Rectal smooth muscle tissue (tissue), 1 donor: ENCODE measurements around the gene ZFAND4.
A peak's percentile ranks its signal among the peaks of the same experiment; 100 is the strongest.
"Not testable (repeated sequence)": the region's sequence is repeated elsewhere in the genome, so short reads cannot be mapped to it uniquely, and the experiment has no call there.

ENCODE experiments used
- H3K27ac ChIP-seq: one replicate; pipeline ENCODE4 v1.7.0; 2013; ENCODE audit warnings: low read depth, low read length, inconsistent platforms
- H3K27me3 ChIP-seq: one replicate; pipeline ENCODE4 v1.7.0; 2013; ENCODE audit warnings: low read length; ENCODE audit not compliant: control insufficient read depth, insufficient read depth
- H3K36me3 ChIP-seq: one replicate; pipeline ENCODE4 v1.7.0; 2013; ENCODE audit warnings: low read length; ENCODE audit not compliant: control insufficient read depth, insufficient read depth
- H3K4me1 ChIP-seq: one replicate; pipeline ENCODE4 v1.7.0; 2013; ENCODE audit warnings: low read length; ENCODE audit not compliant: control insufficient read depth, insufficient read depth
- H3K4me3 ChIP-seq: one replicate; pipeline ENCODE4 v1.7.0; 2013; ENCODE audit warnings: low read length
- H3K9ac ChIP-seq: one replicate; pipeline ENCODE4 v1.7.0; 2013; ENCODE audit warnings: low read length

The ZFAND4 gene

GRCh38 chr10:45672181-45673073, at the start of gene ZFAND4:
ZFAND4 (minus strand) TSS chr10:45672772; CDS start chr10:45663725, 9,047 bp downstream.
- peak within 1 kb of the TSS; percentile 78 for H3K9ac ChIP-seq
- H3K4me3 ChIP-seq, result peak within 1 kb of the TSS; percentile 96
- H3K27me3 ChIP-seq, result no peaks in the 10 kb centered on the region
- H3K4me1 ChIP-seq, result no peaks in the 10 kb centered on the region
- no peaks in the 10 kb centered on the region for H3K36me3 ChIP-seq
- peak within 1 kb of the TSS; percentile 82 for H3K27ac ChIP-seq

DNA sequence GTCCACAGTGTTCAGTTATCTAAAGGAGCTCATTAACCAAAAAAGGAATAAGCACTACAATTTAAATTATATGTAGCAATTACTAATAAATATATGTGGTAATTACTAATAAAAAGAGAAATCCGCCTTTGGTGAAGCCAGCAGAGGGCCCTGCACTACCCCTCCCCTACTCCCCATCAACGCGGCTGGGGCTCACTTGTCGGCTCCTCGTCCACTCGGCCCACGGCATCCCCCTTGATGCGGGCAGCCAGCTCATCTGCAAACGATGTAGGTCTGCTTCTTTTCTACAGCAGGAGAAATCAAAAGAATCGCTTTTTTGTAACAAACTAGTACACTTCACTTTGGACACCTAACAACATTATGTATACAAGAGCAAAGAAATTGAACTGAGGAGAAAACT, 48.9 kb upstream of the ZFAND4 start:
- not testable (repeated sequence) for H3K27ac ChIP-seq, H3K36me3 ChIP-seq, H3K4me3 ChIP-seq, H3K9ac ChIP-seq, H3K4me1 ChIP-seq, H3K27me3 ChIP-seq

GRCh38 chr10:45717642-45718041, 45.1 kb upstream of the ZFAND4 start:
- H3K4me3 ChIP-seq, H3K9ac ChIP-seq, H3K27ac ChIP-seq, H3K36me3 ChIP-seq, H3K27me3 ChIP-seq, H3K4me1 ChIP-seq: not testable (repeated sequence)

- not testable (repeated sequence) for H3K4me1 ChIP-seq, H3K9ac ChIP-seq, H3K27ac ChIP-seq, H3K27me3 ChIP-seq, H3K4me3 ChIP-seq, H3K36me3 ChIP-seq
Observed at GRCh38 chr10:45717053-45717452, 44.5 kb upstream of the ZFAND4 start.

GRCh38 chr10:45711223-45711622, 38.7 kb upstream of the ZFAND4 start:
- H3K27me3 ChIP-seq, H3K27ac ChIP-seq, H3K4me3 ChIP-seq, H3K4me1 ChIP-seq, H3K9ac ChIP-seq, H3K36me3 ChIP-seq: not testable (repeated sequence)

- not testable (repeated sequence) for H3K4me3 ChIP-seq, H3K36me3 ChIP-seq, H3K27me3 ChIP-seq, H3K27ac ChIP-seq, H3K4me1 ChIP-seq, H3K9ac ChIP-seq
Observed at GRCh38 chr10:45710200-45710796, 37.7 kb upstream of the ZFAND4 start.

GRCh38 chr10:45678467-45678866, 5.9 kb upstream of the ZFAND4 start:
- not testable (repeated sequence) for H3K36me3 ChIP-seq, H3K9ac ChIP-seq, H3K4me1 ChIP-seq, H3K27me3 ChIP-seq, H3K4me3 ChIP-seq, H3K27ac ChIP-seq

DNA sequence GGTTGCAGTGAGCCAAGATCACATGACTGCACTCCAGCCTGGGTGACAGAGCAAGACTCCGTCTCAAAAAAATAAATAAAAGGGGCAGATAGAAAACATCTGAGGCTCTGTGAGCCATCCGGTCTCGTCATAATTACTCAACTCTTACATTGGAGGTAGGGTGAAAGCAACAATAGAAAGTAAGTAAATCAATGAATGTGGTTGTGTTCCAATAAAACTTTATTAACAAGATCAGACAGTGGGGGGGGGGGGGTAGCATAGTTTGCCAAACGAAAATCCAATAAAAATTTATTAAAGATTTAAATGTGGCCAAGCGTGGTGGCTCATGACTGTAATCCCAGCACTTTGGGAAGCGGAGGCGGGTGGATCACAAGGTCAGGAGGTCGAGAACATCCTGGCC, 2.8 kb upstream of the ZFAND4 start:
- Histone ChIP-seq H3K27me3 (no peaks in the 10 kb centered on the region), H3K4me3 (no peak overlapping the region), H3K27ac (no peak overlapping the region), H3K9ac (no peak overlapping the region), H3K4me1 (no peaks in the 10 kb centered on the region), H3K36me3 (no peaks in the 10 kb centered on the region)

DNA sequence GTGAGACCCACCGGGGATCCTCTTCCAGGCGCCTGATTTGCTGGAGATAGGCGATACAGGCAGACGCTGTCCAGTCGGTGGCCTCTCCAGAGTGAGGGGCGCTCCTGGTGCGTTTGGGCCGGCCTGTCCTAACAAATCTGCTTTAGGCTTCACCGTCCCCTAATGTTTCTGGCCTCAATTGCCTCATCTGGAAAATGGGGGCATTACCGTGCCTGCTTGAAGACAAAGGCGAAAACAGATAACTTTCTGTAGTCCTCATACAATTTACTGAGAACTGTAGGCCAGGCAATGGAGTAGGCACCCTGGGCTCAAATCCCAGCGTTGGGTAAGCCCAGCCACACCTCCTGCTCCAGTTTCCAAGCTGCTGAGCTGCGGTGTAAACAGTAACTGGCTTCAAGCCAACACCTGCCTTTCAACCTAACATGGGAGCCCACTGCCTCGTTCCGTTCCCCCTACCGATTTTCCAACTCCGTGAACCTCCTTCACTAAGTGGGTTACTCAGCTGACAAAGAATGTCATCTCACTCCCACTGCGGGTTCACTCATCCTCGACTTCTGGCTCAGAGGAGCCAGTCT, 589 bp upstream of the ZFAND4 start:
- no peaks in the 10 kb centered on the region for H3K4me1 ChIP-seq
- no peaks in the 10 kb centered on the region for H3K27me3 ChIP-seq
- H3K36me3 ChIP-seq, result no peaks in the 10 kb centered on the region
- H3K4me3 ChIP-seq, result peak overlapping the region; percentile 96
- peak overlapping the region; percentile 22 for H3K9ac ChIP-seq
- H3K27ac ChIP-seq, result peak overlapping the region; percentile 82

DNA sequence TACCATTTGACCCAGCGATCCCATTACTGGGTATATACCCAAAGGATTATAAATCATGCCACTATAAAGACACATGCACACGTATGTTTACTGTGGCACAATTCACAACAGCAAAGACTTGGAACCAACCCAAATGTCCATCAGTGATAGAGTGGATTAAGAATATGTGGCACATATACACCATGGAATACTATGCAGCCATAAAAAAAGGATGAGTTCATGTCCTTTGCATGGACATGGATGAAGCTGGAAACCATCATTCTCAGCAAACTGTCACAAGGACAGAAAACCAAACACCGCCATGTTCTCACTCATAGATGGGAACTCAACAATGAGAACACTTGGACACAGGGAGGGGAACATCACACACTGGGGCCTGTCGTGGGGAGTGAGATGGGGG, 1.3 kb downstream of the ZFAND4 start:
- H3K27me3 ChIP-seq, H3K36me3 ChIP-seq, H3K27ac ChIP-seq, H3K4me1 ChIP-seq, H3K4me3 ChIP-seq, H3K9ac ChIP-seq: not testable (repeated sequence)

GRCh38 chr10:45669897-45670296, 2.7 kb downstream of the ZFAND4 start:
- not testable (repeated sequence) for H3K27ac ChIP-seq, H3K4me1 ChIP-seq, H3K9ac ChIP-seq, H3K36me3 ChIP-seq, H3K4me3 ChIP-seq, H3K27me3 ChIP-seq

DNA sequence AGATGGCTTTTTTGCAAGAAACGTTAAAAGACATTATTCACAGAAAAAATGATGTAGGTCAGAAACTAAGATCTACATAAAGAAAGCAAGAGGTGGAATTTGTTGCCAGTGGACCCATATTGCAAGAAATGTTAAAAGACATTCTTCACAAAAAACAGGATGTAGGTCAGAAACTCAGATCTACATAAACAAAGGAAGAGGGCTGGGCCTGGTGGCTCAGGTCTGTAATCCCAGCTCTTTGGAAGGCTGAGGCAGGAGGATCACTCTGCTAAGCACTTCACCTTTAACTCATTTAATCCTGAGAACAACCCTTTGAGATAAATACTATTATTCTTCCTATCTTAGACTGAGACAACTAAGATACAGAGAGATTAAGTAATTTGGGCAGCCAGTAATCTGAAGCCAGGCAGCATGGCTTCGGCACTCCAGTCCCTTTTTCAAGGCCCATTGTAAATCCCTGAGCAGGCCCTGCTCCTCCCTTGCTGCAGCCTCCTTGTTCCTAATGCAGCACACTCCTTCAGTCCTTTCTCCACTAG, 11.6 kb downstream of the ZFAND4 start:
- Histone ChIP-seq H3K27me3 (no peaks in the 10 kb centered on the region), H3K36me3 (no peaks in the 10 kb centered on the region), H3K4me3 (no peak overlapping the region), H3K4me1 (no peaks in the 10 kb centered on the region), H3K9ac (no peak overlapping the region), H3K27ac (no peak overlapping the region)
